B cell (primary cell): ENCODE measurements around the gene GTSF1L. TPM values are rescaled to one million over a fixed set of nuclear protein-coding genes. Genes with fewer than 3 reads are reported as not detected.

ENCODE experiments used
- ATAC-seq: fragments of 200-7000 bp; cut with Tn5 transposase; one replicate; pipeline ENCODE4 v1.10.0; 2021; ENCODE audit warnings: low read depth, mild to moderate bottlenecking, moderate number of reproducible peaks, moderate library complexity
- CTCF ChIA-PET: fragments of 350-600 bp; sonication (Branson Sonifier 250); formaldehyde crosslinking; loops from one replicate; lab custom pipeline; 2021; ENCODE audit warnings: antibody characterized with exemption, inconsistent platforms; lab: Charles Lee
- POLR2A ChIA-PET: fragments of 350-600 bp; sonication (Branson Sonifier 250); formaldehyde crosslinking; loops from one replicate; lab custom pipeline; 2021; ENCODE audit warnings: antibody characterized with exemption; lab: Charles Lee
- DNase-seq: peaks from one replicate; pipeline ENCODE4 v3.0.0; 2013
- H2AFZ ChIP-seq: 2 replicates; pipeline ENCODE4 v1.6.1; 2012; ENCODE audit warnings: mild to moderate bottlenecking, low read depth, low read length; ENCODE audit not compliant: insufficient read depth, poor library complexity, severe bottlenecking
- H3K27ac ChIP-seq, 2 donors: 1 replicate in 1 of 2; 2 replicates in 1 of 2; pipeline ENCODE4 v1.5.1; 2012 to 2013; ENCODE audit warnings: low read length in 2 of 2, mild to moderate bottlenecking in 2 of 2, moderate library complexity in 1 of 2
- H3K27me3 ChIP-seq, 4 experiments: fragments of 200-600 bp in 1 of 4; sonication (generic) in 1 of 4; replicated peaks in 1 of 4; 1 replicate in 2 of 4; 2 replicates in 2 of 4; pipeline versions ENCODE4 v1.6.1 to v1.7.0; 2013 to 2016; ENCODE audit warnings: low read length in 3 of 4, mild to moderate bottlenecking in 2 of 4, mixed read lengths in 1 of 4, moderate library complexity in 1 of 4; ENCODE audit not compliant: insufficient read depth in 4 of 4, control insufficient read depth in 3 of 4; ENCODE audit errors: control extremely low read depth in 1 of 4
- H3K36me3 ChIP-seq, 2 experiments: replicated peaks in 1 of 2; 1 replicate in 1 of 2; 2 replicates in 1 of 2; pipeline versions ENCODE4 v1.6.1 to v1.7.1; 2013; ENCODE audit warnings: low read length in 1 of 2; ENCODE audit not compliant: insufficient read depth in 2 of 2, control insufficient read depth in 1 of 2; ENCODE audit errors: control extremely low read depth in 1 of 2, extremely low read depth in 1 of 2
- H3K4me1 ChIP-seq, 2 donors: fragments of 200-600 bp in 1 of 2; sonication (generic) in 1 of 2; 1 replicate in 1 of 2; 2 replicates in 1 of 2; pipeline versions ENCODE4 v1.5.1 to v1.6.1; 2013 to 2017; ENCODE audit warnings: low read length in 2 of 2; ENCODE audit not compliant: control insufficient read depth in 2 of 2, insufficient read depth in 2 of 2
- H3K4me2 ChIP-seq: replicated peaks from 2 replicates; pipeline ENCODE3; 2012; ENCODE audit warnings: mild to moderate bottlenecking, low read depth, low read length; ENCODE audit not compliant: poor library complexity, severe bottlenecking
- H3K4me3 ChIP-seq, 5 experiments: fragments of 200-600 bp in 1 of 5; sonication (generic) in 1 of 5; 1 replicate in 3 of 5; 2 replicates in 2 of 5; pipeline versions ENCODE4 v1.5.1 to v1.7.0; 2011 to 2016; ENCODE audit warnings: low read length in 4 of 5, mild to moderate bottlenecking in 4 of 5, low read depth in 2 of 5, control low read depth in 1 of 5, moderate library complexity in 1 of 5; ENCODE audit not compliant: insufficient read depth in 1 of 5; ENCODE audit errors: control extremely low read depth in 1 of 5, extremely low read depth in 1 of 5
- H3K79me2 ChIP-seq: fragments of 200-600 bp; sonication (generic); one replicate; pipeline ENCODE4 v1.6.0; 2016; ENCODE audit warnings: low read length; ENCODE audit not compliant: control insufficient read depth, insufficient read depth
- H3K9ac ChIP-seq: fragments of 200-600 bp; sonication (generic); 2 replicates; pipeline ENCODE4 v1.6.1; 2017; ENCODE audit warnings: mild to moderate bottlenecking, low read length, moderate library complexity
- H3K9me3 ChIP-seq, 3 donors: one replicate each; pipeline versions ENCODE4 v1.6.1 to v1.7.1; 2013; ENCODE audit warnings: low read length in 2 of 3; ENCODE audit not compliant: control insufficient read depth in 2 of 3, insufficient read depth in 1 of 3; ENCODE audit errors: control extremely low read depth in 1 of 3
- H4K20me1 ChIP-seq: 2 replicates; pipeline ENCODE4 v1.6.0; 2012; ENCODE audit warnings: mild to moderate bottlenecking, low read length; ENCODE audit not compliant: insufficient read depth, control insufficient read depth, poor library complexity, severe bottlenecking
- H3K27ac Mint-ChIP-seq: one replicate; pipeline ENCODE4 v1.8.0; 2021; ENCODE audit warnings: mixed read lengths
- H3K27me3 Mint-ChIP-seq: one replicate; pipeline ENCODE4 v1.8.0; 2021; ENCODE audit warnings: mixed read lengths
- H3K4me1 Mint-ChIP-seq: one replicate; pipeline ENCODE4 v1.8.0; 2021; ENCODE audit warnings: mixed read lengths
- H3K4me3 Mint-ChIP-seq: one replicate; pipeline ENCODE4 v1.8.0; 2021; ENCODE audit warnings: mixed read lengths
- H3K9me3 Mint-ChIP-seq: one replicate; pipeline ENCODE4 v1.8.0; 2022; ENCODE audit warnings: mixed read lengths; ENCODE audit not compliant: insufficient read depth
- CTCF ChIP-seq: fragments of 200-600 bp; IDR thresholded peaks from one replicate; pipeline ENCODE4 v1.8.0; 2022; ENCODE audit warnings: antibody characterized with exemption, mild to moderate bottlenecking
- EZH2 ChIP-seq: IDR thresholded peaks from 2 replicates; pipeline ENCODE4 v1.6.1; 2012; ENCODE audit warnings: borderline replicate concordance, low read depth, mild to moderate bottlenecking, moderate library complexity, low read length; ENCODE audit not compliant: insufficient read depth, poor library complexity, severe bottlenecking
- WGBS: methylation state at CpG from one replicate; pipeline ENCODE4 v1.1.5; 2013; ENCODE audit warnings: missing lambda C conversion rate; ENCODE audit not compliant: insufficient coverage; 5-methylcytosine and 5-hydroxymethylcytosine counted together
- intact Hi-C: fragments of 100-400 bp; cut with micrococcal nuclease; formaldehyde crosslinking; loops from one replicate; pipeline ENCODE4 v1.10.0; 2022
- polyA plus RNA-seq: library from polyadenylated mRNA; depleted of rRNA; stranded (reverse); fragments of >200 nt; gene quantifications from 2 replicates; pipeline ENCODE4 v1.2.3, GENCODE V29; 2012
- total RNA-seq, 2 donors: library from RNA; stranded (reverse); fragments of 120-200 nt in 1 of 2; gene quantifications; 1 replicate in 1 of 2; 2 replicates in 1 of 2; pipeline versions ENCODE4 v1.2.3 to v1.2.4, GENCODE V29; 2013 to 2022

The GTSF1L gene
- total and polyA plus RNA-seq, 2 donors (not counting 1 experiment from before 2014, with no cell fraction given) = 0.84 to 1.5 TPM

- H3K4me2 ChIP-seq = peak overlapping the region; percentile 67
- 96% methylated on average over 3 of the region's 5 CpGs for WGBS
- ATAC-seq = no peak
- H3K4me1 ChIP-seq = peaks cover 34 to 42% of the 10 kb centered on the region in 2 donors
- no peaks in the 10 kb centered on the region for H3K79me2 ChIP-seq
- intact Hi-C loops = no loop called here
- H3K4me1 Mint-ChIP-seq = peaks cover 52% of the 10 kb centered on the region
- no peaks in the 10 kb centered on the region for H4K20me1 ChIP-seq
- H3K9me3 Mint-ChIP-seq = no peaks in the 10 kb centered on the region
- H3K27me3 Mint-ChIP-seq = no peaks in the 10 kb centered on the region
- H3K27ac ChIP-seq = no peak overlapping the region
- no peaks in the 10 kb centered on the region for H3K27me3 ChIP-seq
- peaks cover 0 to 6% (median 4%) of the 10 kb centered on the region in 3 donors for H3K9me3 ChIP-seq
- DNase-seq = no peak
- no peak overlapping the region for H2AFZ ChIP-seq
- H3K36me3 ChIP-seq = peaks cover 0 to 2% of the 10 kb centered on the region in 2 experiments
- POLR2A ChIA-PET = no interaction called here
- CTCF ChIA-PET = interaction anchor here (0.7 kb wide), 1 partner anchor 170 kb away, joined by 4 read pairs; no protein-coding TSS in a partner anchor
- H3K27ac Mint-ChIP-seq = no peak overlapping the region
- H3K4me3 Mint-ChIP-seq = no peak overlapping the region
- no peak overlapping the region for H3K9ac ChIP-seq
- no peak for TF ChIP-seq CTCF
- TF ChIP-seq EZH2 = no peak
- H3K4me3 ChIP-seq = no peak overlapping the region
These were observed 5.1 kb upstream of the GTSF1L start for GRCh38 chr20:43731927-43732326.

GRCh38 chr20:43731469-43731868 lies 4.7 kb upstream of the GTSF1L start:
- H3K27me3 ChIP-seq = no peaks in the 10 kb centered on the region
- ChIA-PET POLR2A (no interaction called here), CTCF (interaction anchor here (0.7 kb wide), 1 partner anchor 169 kb away, joined by 4 read pairs; no protein-coding TSS in a partner anchor)
- H3K27ac Mint-ChIP-seq = no peak overlapping the region
- H3K9me3 ChIP-seq = peaks cover 0 to 6% (median 4%) of the 10 kb centered on the region in 3 donors
- no peak overlapping the region for H3K9ac ChIP-seq
- H3K4me3 ChIP-seq = no peak overlapping the region
- peaks cover 30 to 38% of the 10 kb centered on the region in 2 donors for H3K4me1 ChIP-seq
- H3K4me1 Mint-ChIP-seq = peaks cover 48% of the 10 kb centered on the region
- no peak overlapping the region for H3K27ac ChIP-seq
- H3K9me3 Mint-ChIP-seq = no peaks in the 10 kb centered on the region
- no peak for DNase-seq
- peaks cover 0 to 2% of the 10 kb centered on the region in 2 experiments for H3K36me3 ChIP-seq
- H3K4me3 Mint-ChIP-seq = no peak overlapping the region
- H3K4me2 ChIP-seq = no peak overlapping the region
- intact Hi-C loops = no loop called here
- no peaks in the 10 kb centered on the region for H4K20me1 ChIP-seq
- no peak for TF ChIP-seq CTCF
- no peaks in the 10 kb centered on the region for H3K27me3 Mint-ChIP-seq
- no peaks in the 10 kb centered on the region for H3K79me2 ChIP-seq
- ATAC-seq = no peak
- H2AFZ ChIP-seq = no peak overlapping the region
- WGBS = 63% methylated on average over 5 of the region's 7 CpGs
